ENCODE results near the gene MMADHC.

- TF ChIP-seq EZH2phosphoT487 (IDR thresholded peaks at IDR 0.05; ENCODE audit: insufficient read depth, low read depth) (peak; percentile 89; the same call in 1 of the 2 replicates), EZH2 (IDR thresholded peaks at IDR 0.05; ENCODE audit: insufficient read depth, poor library complexity, severe bottlenecking) (no peak)
These were observed 10.2 kb upstream of the MMADHC start for GRCh38 chr2:149597668-149598326.

All from GM23248 (cell line).